ENCODE results near the gene IGF2R. TPM values are rescaled to one million over a fixed set of nuclear protein-coding genes. Genes with fewer than 3 reads are reported as not detected.
"Not testable (repeated sequence)": the region's sequence is repeated elsewhere in the genome, so short reads cannot be mapped to it uniquely, and the experiment has no call there.

IGF2R gene
- total RNA-seq, 4 donors from 2014 or later, result 38.2 to 56.1 (median 52.0) TPM

- no peak for DNase-seq
- no peak overlapping the region for H3K4me3 ChIP-seq
- 98 to 100% methylated on average over 2 of the region's 2 CpGs for WGBS, 2 donors
- H3K36me3 ChIP-seq, result no peaks in the 10 kb centered on the region
- no peak overlapping the region for H3K27ac ChIP-seq
- no peak for TF ChIP-seq CTCF (IDR thresholded peaks at IDR 0.05)
- TF ChIP-seq POLR2A (IDR thresholded peaks at IDR 0.05), result no peak
- H3K27me3 ChIP-seq, result no peaks in the 10 kb centered on the region
- intact Hi-C loops (cut with DNase I), result no loop called here
- no peaks in the 10 kb centered on the region for H3K9me3 ChIP-seq
- peaks cover 5 to 26% (median 12%) of the 10 kb centered on the region in 3 donors for H3K4me1 ChIP-seq
Measured at GRCh38 chr6:159964046-159964445, 4.8 kb upstream of the IGF2R start.

GRCh38 chr6:159966339-159966738, 2.5 kb upstream of the IGF2R start:
- TF ChIP-seq CTCF (IDR thresholded peaks at IDR 0.05) (peak in 1 of 6 experiments; percentile 17), POLR2A (IDR thresholded peaks at IDR 0.05) (no peak)
- intact Hi-C loops (cut with DNase I), result no loop called here
- H3K27ac ChIP-seq, result no peak overlapping the region
- 44 to 60% methylated on average over 4 of the region's 4 CpGs for WGBS, 2 donors
- H3K4me3 ChIP-seq, result no peak overlapping the region
- no peak for DNase-seq
- H3K9me3 ChIP-seq, result no peaks in the 10 kb centered on the region
- no peaks in the 10 kb centered on the region for H3K27me3 ChIP-seq
- H3K36me3 ChIP-seq, result no peaks in the 10 kb centered on the region
- H3K4me1 ChIP-seq, result peaks cover 10 to 30% (median 11%) of the 10 kb centered on the region in 3 donors

GRCh38 chr6:159966981-159967380, 1.9 kb upstream of the IGF2R start:
- no peak for TF ChIP-seq CTCF (IDR thresholded peaks at IDR 0.05)
- no peak for TF ChIP-seq POLR2A (IDR thresholded peaks at IDR 0.05)
- intact Hi-C loops (cut with DNase I), result no loop called here

GRCh38 chr6:159967621-159968020, 1.3 kb upstream of the IGF2R start:
- intact Hi-C loops (cut with DNase I); H3K4me3 ChIP-seq; H3K27ac ChIP-seq; H3K36me3 ChIP-seq; DNase-seq; H3K27me3 ChIP-seq; H3K9me3 ChIP-seq: not testable (repeated sequence)
- peaks cover 11 to 39% (median 12%) of the 10 kb centered on the region in 3 donors for H3K4me1 ChIP-seq
- WGBS, 2 donors, result 86 to 90% methylated on average over 13 to 17 of the region's 17 CpGs

More at GRCh38 chr6:159966981-159967380, 1.9 kb upstream of the IGF2R start:
- WGBS, 2 donors, result 42 to 48% methylated on average over 3 of the region's 3 CpGs
- Histone ChIP-seq H3K4me3 (no peak overlapping the region), H3K36me3 (no peaks in the 10 kb centered on the region), H3K9me3 (no peaks in the 10 kb centered on the region), H3K27ac (no peak overlapping the region), H3K27me3 (no peaks in the 10 kb centered on the region), H3K4me1 (peaks cover 11 to 33% (median 12%) of the 10 kb centered on the region in 3 donors)
- DNase-seq, result no peak

GRCh38 chr6:159969204-159969912, 476 bp downstream of the IGF2R start:
- Histone ChIP-seq H3K4me1 (peaks cover 18 to 57% (median 21%) of the 10 kb centered on the region in 3 donors), H3K27ac (peak overlapping the region; percentile 93 to 97 (median 95)), H3K36me3 (no peaks in the 10 kb centered on the region), H3K27me3 (no peaks in the 10 kb centered on the region), H3K9me3 (no peaks in the 10 kb centered on the region), H3K4me3 (peak overlapping the region; percentile 79 to 99 (median 94))
- no peak for DNase-seq
- intact Hi-C loops (cut with DNase I), result no loop called here
- 0 to 1% methylated on average over 8 to 11 of the region's 91 CpGs for WGBS, 2 donors
- TF ChIP-seq POLR2A (IDR thresholded peaks at IDR 0.05), result no peak
- peak in 1 of 6 experiments; percentile 7 for TF ChIP-seq CTCF (IDR thresholded peaks at IDR 0.05)

Measured in esophagus squamous epithelium (tissue), 5 donors.